GM19452 (cell line): ENCODE data around the gene FKBP5.
"Not testable (repeated sequence)": the region's sequence is repeated elsewhere in the genome, so short reads cannot be mapped to it uniquely, and the experiment has no call there.

Experiments used
- ATAC-seq: cut with Tn5 transposase; IDR thresholded peaks from one replicate; pipeline ENCODE4 v1.9.1; 2021; ENCODE audit not compliant: unreplicated experiment

FKBP5 gene

GRCh38 chr6:35553315-35553714 is 135.4 kb downstream of the FKBP5 start:
- ATAC-seq = no peak

GRCh38 chr6:35552285-35552917 is 136.3 kb downstream of the FKBP5 start:
- no peak for ATAC-seq

GRCh38 chr6:35550437-35550836 is 138.3 kb downstream of the FKBP5 start:
- no peak for ATAC-seq

- no peak for ATAC-seq
Observed at GRCh38 chr6:35547676-35548075, 141.0 kb downstream of the FKBP5 start.

GRCh38 chr6:35544769-35545361 is 143.8 kb downstream of the FKBP5 start:
- ATAC-seq = no peak

GRCh38 chr6:35543459-35544193 is 145.1 kb downstream of the FKBP5 start:
- ATAC-seq = no peak

- no peak for ATAC-seq
Observed at GRCh38 chr6:35541836-35542235, 146.9 kb downstream of the FKBP5 start.

- no peak for ATAC-seq
Observed at GRCh38 chr6:35539223-35539622, 149.5 kb downstream of the FKBP5 start.

GRCh38 chr6:35535847-35536246 is 152.9 kb downstream of the FKBP5 start:
- not testable (repeated sequence) for ATAC-seq

- no peak for ATAC-seq
Observed at GRCh38 chr6:35534407-35535170, 154.1 kb downstream of the FKBP5 start.

- no peak for ATAC-seq
Observed at GRCh38 chr6:35533981-35534380, 154.7 kb downstream of the FKBP5 start.

- no peak for ATAC-seq
Observed at GRCh38 chr6:35532126-35532525, 156.6 kb downstream of the FKBP5 start.

- ATAC-seq = no peak
Observed at GRCh38 chr6:35524380-35525020, 164.2 kb downstream of the FKBP5 start.
